Neural progenitor cell (in vitro differentiated cells): ENCODE results near the gene TMEM106C. TPM values are rescaled to one million over a fixed set of nuclear protein-coding genes. Genes with fewer than 3 reads are reported as not detected.

Source experiments
- DNase-seq: peaks from one replicate; pipeline ENCODE4 v3.0.0-alpha.2; 2016; ENCODE audit warnings: low spot score
- H2AFZ ChIP-seq: fragments of 200-600 bp; sonication (generic); replicated peaks from 2 replicates; pipeline ENCODE4 v1.6.1; 2016; ENCODE audit warnings: antibody characterized with exemption
- H3F3A ChIP-seq: fragments of 200-600 bp; sonication (generic); 2 replicates; pipeline ENCODE4 v1.6.1; 2016; ENCODE audit warnings: antibody characterized with exemption, low read depth
- H3K27ac ChIP-seq: fragments of 200-600 bp; sonication (generic); 2 replicates; pipeline ENCODE4 v1.5.1; 2016; ENCODE audit warnings: mild to moderate bottlenecking
- H3K27me3 ChIP-seq: fragments of 200-600 bp; sonication (generic); 2 replicates; pipeline ENCODE4 v1.6.1; 2016; ENCODE audit warnings: mild to moderate bottlenecking, moderate library complexity
- H3K36me3 ChIP-seq: fragments of 200-600 bp; sonication (generic); 2 replicates; pipeline ENCODE4 v1.5.1; 2016
- H3K4me1 ChIP-seq: fragments of 200-600 bp; sonication (generic); 2 replicates; pipeline ENCODE4 v1.6.1; 2016; ENCODE audit warnings: mixed run types
- H3K4me2 ChIP-seq: fragments of 200-600 bp; sonication (generic); 2 replicates; pipeline ENCODE4 v1.6.1; 2016
- H3K4me3 ChIP-seq: fragments of 200-600 bp; sonication (generic); 2 replicates; pipeline ENCODE4 v1.5.1; 2016
- H3K79me2 ChIP-seq: fragments of 200-600 bp; sonication (generic); 2 replicates; pipeline ENCODE4 v1.6.1; 2016; ENCODE audit warnings: low read depth
- H3K9ac ChIP-seq: fragments of 200-600 bp; sonication (generic); 2 replicates; pipeline ENCODE4 v1.6.1; 2016
- H3K9me3 ChIP-seq: fragments of 200-600 bp; sonication (generic); 2 replicates; pipeline ENCODE4 v1.5.1; 2016; ENCODE audit warnings: low read depth
- H4K20me1 ChIP-seq: fragments of 200-600 bp; sonication (generic); 2 replicates; pipeline ENCODE4 v1.6.1; 2016; ENCODE audit warnings: low read depth
- H3K27ac Mint-ChIP-seq: 3 replicates; pipeline ENCODE4 v1.8.0; 2021; ENCODE audit warnings: mixed read lengths
- H3K27me3 Mint-ChIP-seq: 2 replicates; pipeline ENCODE4 v1.8.0; 2022; ENCODE audit warnings: low read depth, mild to moderate bottlenecking, inconsistent platforms, moderate library complexity, mixed read lengths; ENCODE audit not compliant: insufficient read depth
- H3K36me3 Mint-ChIP-seq: 3 replicates; pipeline ENCODE4 v1.8.0; 2021; ENCODE audit warnings: mixed read lengths
- H3K4me1 Mint-ChIP-seq: 3 replicates; pipeline ENCODE4 v1.8.0; 2021; ENCODE audit warnings: mixed read lengths
- H3K4me3 Mint-ChIP-seq: 3 replicates; pipeline ENCODE4 v1.8.0; 2021; ENCODE audit warnings: mild to moderate bottlenecking, moderate library complexity, mixed read lengths
- H3K9me3 Mint-ChIP-seq: 3 replicates; pipeline ENCODE4 v1.8.0; 2020; ENCODE audit warnings: mixed read lengths
- EZH2 ChIP-seq: fragments of 200-600 bp; sonication (generic); IDR thresholded peaks from 2 replicates; pipeline ENCODE4 v1.6.1; 2017; ENCODE audit warnings: antibody characterized with exemption, mild to moderate bottlenecking, moderate library complexity
- EZH2phosphoT487 ChIP-seq: fragments of 200-600 bp; sonication (generic); IDR thresholded peaks from 2 replicates; pipeline ENCODE4 v1.6.1; 2017; ENCODE audit warnings: antibody characterized with exemption
- total RNA-seq: library from RNA; depleted of rRNA; stranded (reverse); fragments of >200 nt; gene quantifications from 2 replicates; pipeline ENCODE4 v1.2.3, GENCODE V29; 2015; ENCODE audit warnings: low replicate concordance
- TF ChIP-seq, protein P1 (sequence below): fragments of 200-600 bp; sonication (generic); IDR thresholded peaks from 2 replicates; pipeline ENCODE4 v1.5.1; 2017; ENCODE audit warnings: antibody characterized with exemption, mild to moderate bottlenecking

TMEM106C gene
- total RNA-seq, 1 donor from 2014 or later = 87.5 TPM

DNA sequence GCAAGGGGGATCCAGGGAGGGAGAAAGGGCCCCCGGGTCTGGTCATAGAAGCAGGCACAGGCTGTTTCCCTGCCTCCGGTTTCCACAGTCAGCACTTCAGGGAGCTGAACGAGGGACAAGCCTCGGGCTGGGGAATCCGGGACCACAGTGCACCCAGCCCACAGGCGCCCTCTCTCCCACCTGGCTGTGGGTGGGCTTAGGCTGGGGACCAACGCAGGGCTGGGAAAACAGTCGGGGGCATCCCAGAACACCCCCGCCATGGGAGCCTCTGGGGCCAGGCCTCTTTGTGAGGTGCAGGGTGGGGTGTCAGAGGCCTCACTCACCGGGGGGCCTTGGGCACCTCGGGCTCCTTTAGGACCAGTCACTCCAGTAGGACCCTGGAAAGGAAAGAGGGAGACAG is 16.3 kb downstream of the TMEM106C start:
- Histone ChIP-seq H2AFZ (no peak overlapping the region), H3K4me2 (no peak overlapping the region), H3K4me1 (no peaks in the 10 kb centered on the region), H3K36me3 (no peaks in the 10 kb centered on the region), H4K20me1 (no peaks in the 10 kb centered on the region), H3K27ac (no peak overlapping the region), H3K79me2 (no peaks in the 10 kb centered on the region), H3K9ac (no peak overlapping the region), H3F3A (no peaks in the 10 kb centered on the region), H3K9me3 (no peaks in the 10 kb centered on the region), H3K4me3 (no peak overlapping the region), H3K27me3 (no peaks in the 10 kb centered on the region)
- no peak for DNase-seq
- Mint-ChIP-seq H3K36me3 (peaks cover 29% of the 10 kb centered on the region), H3K27ac (no peak overlapping the region), H3K4me1 (no peaks in the 10 kb centered on the region), H3K27me3 (peaks cover 3% of the 10 kb centered on the region), H3K9me3 (no peaks in the 10 kb centered on the region), H3K4me3 (no peak overlapping the region)
- no peak for TF ChIP-seq EZH2phosphoT487
- no peak for TF ChIP-seq EZH2
- TF ChIP-seq, protein P1, sequence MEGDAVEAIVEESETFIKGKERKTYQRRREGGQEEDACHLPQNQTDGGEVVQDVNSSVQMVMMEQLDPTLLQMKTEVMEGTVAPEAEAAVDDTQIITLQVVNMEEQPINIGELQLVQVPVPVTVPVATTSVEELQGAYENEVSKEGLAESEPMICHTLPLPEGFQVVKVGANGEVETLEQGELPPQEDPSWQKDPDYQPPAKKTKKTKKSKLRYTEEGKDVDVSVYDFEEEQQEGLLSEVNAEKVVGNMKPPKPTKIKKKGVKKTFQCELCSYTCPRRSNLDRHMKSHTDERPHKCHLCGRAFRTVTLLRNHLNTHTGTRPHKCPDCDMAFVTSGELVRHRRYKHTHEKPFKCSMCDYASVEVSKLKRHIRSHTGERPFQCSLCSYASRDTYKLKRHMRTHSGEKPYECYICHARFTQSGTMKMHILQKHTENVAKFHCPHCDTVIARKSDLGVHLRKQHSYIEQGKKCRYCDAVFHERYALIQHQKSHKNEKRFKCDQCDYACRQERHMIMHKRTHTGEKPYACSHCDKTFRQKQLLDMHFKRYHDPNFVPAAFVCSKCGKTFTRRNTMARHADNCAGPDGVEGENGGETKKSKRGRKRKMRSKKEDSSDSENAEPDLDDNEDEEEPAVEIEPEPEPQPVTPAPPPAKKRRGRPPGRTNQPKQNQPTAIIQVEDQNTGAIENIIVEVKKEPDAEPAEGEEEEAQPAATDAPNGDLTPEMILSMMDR = no peak

- Histone ChIP-seq H2AFZ (no peak overlapping the region), H3K9me3 (no peaks in the 10 kb centered on the region), H3K36me3 (no peaks in the 10 kb centered on the region), H3K27me3 (no peaks in the 10 kb centered on the region), H4K20me1 (no peaks in the 10 kb centered on the region), H3K4me2 (no peak overlapping the region), H3F3A (no peaks in the 10 kb centered on the region), H3K4me1 (no peaks in the 10 kb centered on the region), H3K9ac (no peak overlapping the region), H3K27ac (no peak overlapping the region), H3K79me2 (no peaks in the 10 kb centered on the region), H3K4me3 (no peak overlapping the region)
- no peak overlapping the region for H3K27ac Mint-ChIP-seq
- no peak overlapping the region for H3K4me3 Mint-ChIP-seq
- no peaks in the 10 kb centered on the region for H3K4me1 Mint-ChIP-seq
- peaks cover 31% of the 10 kb centered on the region for H3K36me3 Mint-ChIP-seq
- DNase-seq = no peak
- H3K9me3 Mint-ChIP-seq = no peaks in the 10 kb centered on the region
- no peak for TF ChIP-seq EZH2
- TF ChIP-seq, protein P1 = no peak
- TF ChIP-seq EZH2phosphoT487 = no peak
- peaks cover 4% of the 10 kb centered on the region for H3K27me3 Mint-ChIP-seq
These were observed 16.8 kb downstream of the TMEM106C start for GRCh38 chr12:47980197-47980596.

GRCh38 chr12:47980779-47981495 is 17.5 kb downstream of the TMEM106C start:
- no peak overlapping the region for H3K4me3 ChIP-seq
- no peaks in the 10 kb centered on the region for H3K4me1 Mint-ChIP-seq
- H3K9me3 ChIP-seq = no peaks in the 10 kb centered on the region
- no peaks in the 10 kb centered on the region for H4K20me1 ChIP-seq
- H3K27me3 ChIP-seq = no peaks in the 10 kb centered on the region
- H3K27ac Mint-ChIP-seq = no peak overlapping the region
- no peaks in the 10 kb centered on the region for H3K36me3 ChIP-seq
- H3K36me3 Mint-ChIP-seq = peaks cover 31% of the 10 kb centered on the region
- H3K9ac ChIP-seq = no peak overlapping the region
- H3K4me3 Mint-ChIP-seq = no peak overlapping the region
- H3K4me2 ChIP-seq = no peak overlapping the region
- H3F3A ChIP-seq = no peaks in the 10 kb centered on the region
- H3K79me2 ChIP-seq = no peaks in the 10 kb centered on the region
- peaks cover 5% of the 10 kb centered on the region for H3K27me3 Mint-ChIP-seq
- TF ChIP-seq EZH2 (no peak), EZH2phosphoT487 (no peak)
- TF ChIP-seq, protein P1 = no peak
- no peak overlapping the region for H2AFZ ChIP-seq
- no peaks in the 10 kb centered on the region for H3K4me1 ChIP-seq
- no peak for DNase-seq
- H3K27ac ChIP-seq = no peak overlapping the region
- no peaks in the 10 kb centered on the region for H3K9me3 Mint-ChIP-seq
